Neural cell (in vitro differentiated cells): ENCODE measurements around the gene MSH3. TPM values are rescaled to one million over a fixed set of nuclear protein-coding genes. Genes with fewer than 3 reads are reported as not detected.

Source experiments
- H2AFZ ChIP-seq: fragments of 200-600, 300-800 bp; sonication (generic), shearing (Covaris generic); 2 replicates; pipeline ENCODE4 v1.6.0; 2014; ENCODE audit warnings: low read depth, mild to moderate bottlenecking, antibody characterized with exemption, low read length, moderate library complexity
- H3F3A ChIP-seq: fragments of 200-600 bp; shearing (Covaris generic); 2 replicates; pipeline ENCODE4 v1.6.1; 2016; ENCODE audit warnings: mild to moderate bottlenecking, moderate library complexity, mixed read lengths, antibody characterized with exemption, low read length; ENCODE audit not compliant: insufficient read depth, poor library complexity, severe bottlenecking
- H3K27ac ChIP-seq: fragments of 200-600, 300-800 bp; sonication (generic), shearing (Covaris generic); 2 replicates; pipeline ENCODE4 v1.5.1; 2014; ENCODE audit warnings: mild to moderate bottlenecking, low read length, moderate library complexity
- H3K27me3 ChIP-seq: fragments of 300-800, 200-600 bp; sonication (generic), shearing (Covaris generic); 2 replicates; pipeline ENCODE4 v1.6.0; 2014; ENCODE audit warnings: mild to moderate bottlenecking, low read depth, low read length, moderate library complexity; ENCODE audit not compliant: insufficient read depth
- H3K36me3 ChIP-seq: fragments of 300-800, 200-600 bp; sonication (generic), shearing (Covaris generic); 2 replicates; pipeline ENCODE4 v1.5.1; 2014; ENCODE audit warnings: mild to moderate bottlenecking, antibody characterized with exemption, low read length, moderate library complexity; ENCODE audit not compliant: insufficient read depth
- H3K4me2 ChIP-seq: fragments of 300-800, 200-600 bp; sonication (generic), shearing (Covaris generic); 2 replicates; pipeline ENCODE4 v1.6.0; 2014; ENCODE audit warnings: mild to moderate bottlenecking, low read length
- H3K4me3 ChIP-seq: fragments of 300-800, 200-600 bp; sonication (generic), shearing (Covaris generic); 2 replicates; pipeline ENCODE4 v1.5.1; 2014; ENCODE audit warnings: mild to moderate bottlenecking, low read length, moderate library complexity
- H3K79me2 ChIP-seq: fragments of 200-600 bp; shearing (Covaris generic); replicated peaks from 2 replicates; pipeline ENCODE4 v1.6.0; 2014; ENCODE audit warnings: mild to moderate bottlenecking, low read length, moderate library complexity; ENCODE audit not compliant: insufficient read depth
- H3K9ac ChIP-seq: fragments of 300-800, 200-600 bp; sonication (generic), shearing (Covaris generic); 2 replicates; pipeline ENCODE4 v1.6.1; 2016; ENCODE audit warnings: mild to moderate bottlenecking, low read length, mixed read lengths
- H3K9me2 ChIP-seq: fragments of 200-600 bp; shearing (Covaris generic); 2 replicates; pipeline ENCODE4 v1.6.1; 2016; ENCODE audit warnings: mild to moderate bottlenecking, low read length, mixed read lengths; ENCODE audit not compliant: insufficient read depth
- H3K9me3 ChIP-seq: fragments of 200-600, 300-800 bp; sonication (generic), shearing (Covaris generic); 2 replicates; pipeline ENCODE4 v1.6.1; 2016; ENCODE audit warnings: mild to moderate bottlenecking, mixed run types, low read length, moderate library complexity, mixed read lengths
- H4K20me1 ChIP-seq: fragments of 200-600 bp; shearing (Covaris generic); 2 replicates; pipeline ENCODE4 v1.6.1; 2016; ENCODE audit warnings: mild to moderate bottlenecking, mixed run types; ENCODE audit not compliant: insufficient read depth
- CTCF ChIP-seq: fragments of 450-650 bp; IDR thresholded peaks from 2 replicates; pipeline ENCODE4 v1.5.1; 2014; ENCODE audit warnings: antibody characterized with exemption, mild to moderate bottlenecking, moderate library complexity; ENCODE audit not compliant: poor library complexity, severe bottlenecking
- EP300 ChIP-seq: fragments of 450-650 bp; conservative IDR thresholded peaks from 2 replicates; pipeline ENCODE4 v1.6.1; 2014; ENCODE audit warnings: antibody characterized with exemption, mild to moderate bottlenecking, moderate library complexity; ENCODE audit not compliant: poor library complexity, severe bottlenecking
- EZH2 ChIP-seq: fragments of 200-600, 300-800 bp; shearing (Covaris generic), sonication (generic); IDR thresholded peaks from 2 replicates; pipeline ENCODE4 v1.6.1; 2014; ENCODE audit warnings: antibody characterized with exemption, low read length, borderline replicate concordance, mild to moderate bottlenecking; ENCODE audit not compliant: insufficient read depth, poor library complexity, severe bottlenecking
- MXI1 ChIP-seq: fragments of 450-650 bp; conservative IDR thresholded peaks from 2 replicates; pipeline ENCODE4 v1.6.1; 2014; ENCODE audit warnings: antibody characterized with exemption, mild to moderate bottlenecking; ENCODE audit not compliant: poor library complexity, severe bottlenecking
- POLR2AphosphoS5 ChIP-seq: IDR thresholded peaks from 2 replicates; pipeline ENCODE4 v1.6.1; 2012
- RAD21 ChIP-seq: fragments of 450-650 bp; conservative IDR thresholded peaks from 2 replicates; pipeline ENCODE4 v1.6.1; 2014; ENCODE audit warnings: antibody characterized with exemption, mild to moderate bottlenecking, moderate library complexity
- REST ChIP-seq: IDR thresholded peaks from 2 replicates; pipeline ENCODE4 v1.6.1; 2012; ENCODE audit warnings: borderline replicate concordance
- SMC3 ChIP-seq: fragments of 450-650 bp; conservative IDR thresholded peaks from 2 replicates; pipeline ENCODE4 v1.6.1; 2014; ENCODE audit warnings: antibody characterized with exemption, mild to moderate bottlenecking, moderate library complexity; ENCODE audit not compliant: poor library complexity
- TAF1 ChIP-seq: IDR thresholded peaks from 2 replicates; pipeline ENCODE4 v1.6.1; 2012; ENCODE audit warnings: low read depth
- polyA plus RNA-seq: library from polyadenylated mRNA; depleted of rRNA; stranded (reverse); fragments of >200 nt; gene quantifications from 2 replicates; pipeline ENCODE4 v1.2.3, GENCODE V29; 2014

Gene MSH3
- polyA plus RNA-seq, 1 donor from 2014 or later, result 9.8 TPM

GRCh38 chr5:80619086-80619485 lies 35.4 kb upstream of the MSH3 start:
- Histone ChIP-seq H3K27me3 (no peaks in the 10 kb centered on the region), H3F3A (no peaks in the 10 kb centered on the region), H2AFZ (no peak overlapping the region), H3K36me3 (no peaks in the 10 kb centered on the region), H3K4me2 (no peak overlapping the region), H3K9ac (no peak overlapping the region), H3K9me2 (no peaks in the 10 kb centered on the region), H3K79me2 (no peaks in the 10 kb centered on the region), H3K9me3 (no peaks in the 10 kb centered on the region), H3K4me3 (no peak overlapping the region), H3K27ac (no peak overlapping the region), H4K20me1 (no peaks in the 10 kb centered on the region)
- TF ChIP-seq EP300 (no peak), CTCF (no peak), RAD21 (no peak), REST (no peak), SMC3 (no peak), MXI1 (no peak), POLR2AphosphoS5 (no peak), TAF1 (no peak), EZH2 (no peak)

GRCh38 chr5:80620211-80620610 lies 34.2 kb upstream of the MSH3 start:
- H3K27ac ChIP-seq, result no peak overlapping the region
- no peaks in the 10 kb centered on the region for H3K9me3 ChIP-seq
- no peaks in the 10 kb centered on the region for H3K79me2 ChIP-seq
- H3F3A ChIP-seq, result no peaks in the 10 kb centered on the region
- no peak overlapping the region for H2AFZ ChIP-seq
- TF ChIP-seq MXI1, result no peak
- TF ChIP-seq CTCF, result no peak
- no peak for TF ChIP-seq SMC3
- TF ChIP-seq REST, result no peak
- TF ChIP-seq EZH2, result no peak
- TF ChIP-seq RAD21, result no peak
- no peak for TF ChIP-seq POLR2AphosphoS5
- TF ChIP-seq EP300, result no peak
- TF ChIP-seq TAF1, result no peak
- no peak overlapping the region for H3K4me2 ChIP-seq
- H3K27me3 ChIP-seq, result no peaks in the 10 kb centered on the region
- no peaks in the 10 kb centered on the region for H3K36me3 ChIP-seq
- no peak overlapping the region for H3K9ac ChIP-seq
- no peak overlapping the region for H3K4me3 ChIP-seq
- no peaks in the 10 kb centered on the region for H3K9me2 ChIP-seq
- no peaks in the 10 kb centered on the region for H4K20me1 ChIP-seq
